Esophagus squamous epithelium (tissue), 4 donors: ENCODE data around the gene CYB561A3.

ENCODE experiments used
- POLR2A ChIP-seq, 4 donors: fragments of 450-650 bp; IDR thresholded peaks; one replicate each; pipeline ENCODE4 v1.6.1; 2017; ENCODE audit warnings: antibody characterized with exemption in 4 of 4, mild to moderate bottlenecking in 4 of 4, moderate library complexity in 3 of 4
- TF ChIP-seq, protein P1 (sequence below), 6 experiments: fragments of 450-650 bp in 4 of 6; fragments of 200-600 bp in 2 of 6; sonication (generic) in 2 of 6; IDR thresholded peaks; one replicate each; pipeline ENCODE4 v1.5.1; 2016 to 2019; ENCODE audit warnings: antibody characterized with exemption in 6 of 6, mild to moderate bottlenecking in 4 of 6, moderate library complexity in 4 of 6

DNA sequence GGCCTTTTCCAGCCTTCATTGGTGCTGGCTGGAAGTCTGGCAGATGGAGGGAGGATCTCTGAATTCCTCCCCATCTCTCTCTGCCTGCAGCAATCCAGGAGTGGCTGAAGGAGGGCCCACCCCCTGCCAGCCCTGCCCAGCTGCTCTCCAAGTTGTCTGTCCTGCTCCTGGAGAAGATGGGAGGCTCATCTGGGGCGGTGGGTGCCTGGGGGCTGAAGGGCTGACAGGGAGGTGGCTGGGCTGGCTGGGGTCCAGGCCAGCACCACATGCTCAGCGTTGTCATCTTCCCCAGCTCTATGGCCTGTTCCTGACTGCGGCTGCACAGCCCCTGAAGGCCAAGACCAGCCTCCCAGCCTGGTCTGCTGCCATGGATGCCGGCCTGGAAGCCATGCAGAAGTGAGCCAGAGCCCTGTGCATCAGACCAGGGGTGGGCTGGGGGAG, 16.5 kb downstream of the CYB561A3 start:
- TF ChIP-seq, protein P1, sequence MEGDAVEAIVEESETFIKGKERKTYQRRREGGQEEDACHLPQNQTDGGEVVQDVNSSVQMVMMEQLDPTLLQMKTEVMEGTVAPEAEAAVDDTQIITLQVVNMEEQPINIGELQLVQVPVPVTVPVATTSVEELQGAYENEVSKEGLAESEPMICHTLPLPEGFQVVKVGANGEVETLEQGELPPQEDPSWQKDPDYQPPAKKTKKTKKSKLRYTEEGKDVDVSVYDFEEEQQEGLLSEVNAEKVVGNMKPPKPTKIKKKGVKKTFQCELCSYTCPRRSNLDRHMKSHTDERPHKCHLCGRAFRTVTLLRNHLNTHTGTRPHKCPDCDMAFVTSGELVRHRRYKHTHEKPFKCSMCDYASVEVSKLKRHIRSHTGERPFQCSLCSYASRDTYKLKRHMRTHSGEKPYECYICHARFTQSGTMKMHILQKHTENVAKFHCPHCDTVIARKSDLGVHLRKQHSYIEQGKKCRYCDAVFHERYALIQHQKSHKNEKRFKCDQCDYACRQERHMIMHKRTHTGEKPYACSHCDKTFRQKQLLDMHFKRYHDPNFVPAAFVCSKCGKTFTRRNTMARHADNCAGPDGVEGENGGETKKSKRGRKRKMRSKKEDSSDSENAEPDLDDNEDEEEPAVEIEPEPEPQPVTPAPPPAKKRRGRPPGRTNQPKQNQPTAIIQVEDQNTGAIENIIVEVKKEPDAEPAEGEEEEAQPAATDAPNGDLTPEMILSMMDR (IDR thresholded peaks at IDR 0.05) = no peak
- no peak for TF ChIP-seq POLR2A (IDR thresholded peaks at IDR 0.05)
